Smooth muscle cell (in vitro differentiated cells): ENCODE data around the gene RRP12. TPM values are rescaled to one million over a fixed set of nuclear protein-coding genes. Genes with fewer than 3 reads are reported as not detected.

Experiments
- DNase-seq: peaks from one replicate; lab custom pipeline; 2025; ENCODE audit not compliant: unreplicated experiment; lab: John Stamatoyannopoulos, UW
- H2AFZ ChIP-seq: fragments of 200-600 bp; sonication (generic); 2 replicates; pipeline ENCODE4 v1.6.0; 2016; ENCODE audit warnings: antibody characterized with exemption, low read depth, mild to moderate bottlenecking
- H3F3A ChIP-seq: fragments of 200-600 bp; sonication (generic); 2 replicates; pipeline ENCODE4 v1.6.0; 2017; ENCODE audit warnings: antibody characterized with exemption, low read depth
- H3K27ac ChIP-seq: fragments of 200-600 bp; sonication (generic); 2 replicates; pipeline ENCODE4 v1.5.1; 2016; ENCODE audit warnings: low read depth, mild to moderate bottlenecking
- H3K27me3 ChIP-seq: fragments of 200-600 bp; sonication (generic); 2 replicates; pipeline ENCODE4 v1.6.1; 2016; ENCODE audit warnings: low read depth, mild to moderate bottlenecking
- H3K36me3 ChIP-seq: fragments of 200-600 bp; sonication (generic); 2 replicates; pipeline ENCODE4 v1.5.1; 2016; ENCODE audit warnings: low read depth
- H3K4me1 ChIP-seq: fragments of 200-600 bp; sonication (generic); 2 replicates; pipeline ENCODE4 v1.5.1; 2016; ENCODE audit warnings: low read depth
- H3K4me2 ChIP-seq: fragments of 200-600 bp; sonication (generic); 2 replicates; pipeline ENCODE4 v1.6.0; 2016; ENCODE audit warnings: mild to moderate bottlenecking
- H3K4me3 ChIP-seq: fragments of 200-600 bp; sonication (generic); 2 replicates; pipeline ENCODE4 v1.5.1; 2016; ENCODE audit warnings: mild to moderate bottlenecking
- H3K79me2 ChIP-seq: fragments of 200-600 bp; sonication (generic); 2 replicates; pipeline ENCODE4 v1.6.0; 2016; ENCODE audit warnings: low read depth, mild to moderate bottlenecking
- H3K9ac ChIP-seq: fragments of 200-600 bp; sonication (generic); 2 replicates; pipeline ENCODE4 v1.6.0; 2016; ENCODE audit warnings: low read depth
- H3K9me3 ChIP-seq: fragments of 200-600 bp; sonication (generic); replicated peaks from 2 replicates; pipeline ENCODE4 v1.5.1; 2016; ENCODE audit warnings: low read depth
- H4K20me1 ChIP-seq: fragments of 200-600 bp; sonication (generic); 2 replicates; pipeline ENCODE4 v1.6.0; 2016; ENCODE audit warnings: low read depth
- CTCF ChIP-seq: fragments of 200-600 bp; sonication (generic); IDR thresholded peaks from 2 replicates; pipeline ENCODE4 v1.5.1; 2017; ENCODE audit warnings: borderline replicate concordance, mild to moderate bottlenecking, antibody characterized with exemption; ENCODE audit not compliant: insufficient read depth, poor library complexity, severe bottlenecking
- WGBS: methylation state at CpG from one replicate; pipeline ENCODE4 v1.1.7; 2016; ENCODE audit warnings: low lambda C conversion rate; 5-methylcytosine and 5-hydroxymethylcytosine counted together
- polyA plus RNA-seq: library from polyadenylated mRNA; unstranded; fragments of >200 nt; fragmentation: Nextera tagmentation; extraction: Ambion mirVana; gene quantifications from 2 replicates; pipeline ENCODE4 v1.2.1, GENCODE V29; 2016
- total RNA-seq: library from RNA; depleted of rRNA; stranded (reverse); fragments of >200 nt; gene quantifications from 2 replicates; pipeline ENCODE4 v1.2.3, GENCODE V29; 2014

RRP12 gene
- total and polyA plus RNA-seq, 2 experiments from 2014 or later, result 14.1 to 18.8 TPM

- no peak overlapping the region for H3K9ac ChIP-seq
- no peak for DNase-seq
- H3K36me3 ChIP-seq, result no peaks in the 10 kb centered on the region
- 97% methylated on average over 6 of the region's 7 CpGs for WGBS
- no peaks in the 10 kb centered on the region for H3F3A ChIP-seq
- H3K9me3 ChIP-seq, result no peaks in the 10 kb centered on the region
- H3K4me2 ChIP-seq, result no peak overlapping the region
- no peak overlapping the region for H2AFZ ChIP-seq
- no peak overlapping the region for H3K4me3 ChIP-seq
- no peak overlapping the region for H3K27ac ChIP-seq
- H3K4me1 ChIP-seq, result no peaks in the 10 kb centered on the region
- H4K20me1 ChIP-seq, result no peaks in the 10 kb centered on the region
- no peaks in the 10 kb centered on the region for H3K27me3 ChIP-seq
- no peaks in the 10 kb centered on the region for H3K79me2 ChIP-seq
- no peak for TF ChIP-seq CTCF
Measured at GRCh38 chr10:97372233-97372875, 28.8 kb downstream of the RRP12 start.

- H3K4me1 ChIP-seq, result no peaks in the 10 kb centered on the region
- 94% methylated on average over 7 of the region's 7 CpGs for whole genome bisulfite sequencing
- no peak for DNase-seq
- H3K4me2 ChIP-seq, result no peak overlapping the region
- no peak overlapping the region for H3K27ac ChIP-seq
- H4K20me1 ChIP-seq, result no peaks in the 10 kb centered on the region
- no peaks in the 10 kb centered on the region for H3K9me3 ChIP-seq
- H3K79me2 ChIP-seq, result no peaks in the 10 kb centered on the region
- H3K36me3 ChIP-seq, result no peaks in the 10 kb centered on the region
- no peaks in the 10 kb centered on the region for H3F3A ChIP-seq
- H3K9ac ChIP-seq, result no peak overlapping the region
- no peaks in the 10 kb centered on the region for H3K27me3 ChIP-seq
- no peak for TF ChIP-seq CTCF
- no peak overlapping the region for H2AFZ ChIP-seq
- H3K4me3 ChIP-seq, result no peak overlapping the region
Measured at GRCh38 chr10:97371696-97372095, 29.4 kb downstream of the RRP12 start.

GRCh38 chr10:97367126-97367649, 34.0 kb downstream of the RRP12 start:
- Histone ChIP-seq H2AFZ (no peak overlapping the region), H4K20me1 (no peaks in the 10 kb centered on the region), H3K9ac (no peak overlapping the region), H3K4me3 (no peak overlapping the region), H3K27me3 (no peaks in the 10 kb centered on the region), H3F3A (no peaks in the 10 kb centered on the region), H3K27ac (no peak overlapping the region), H3K4me2 (no peak overlapping the region), H3K9me3 (no peaks in the 10 kb centered on the region), H3K79me2 (no peaks in the 10 kb centered on the region), H3K36me3 (no peaks in the 10 kb centered on the region), H3K4me1 (no peaks in the 10 kb centered on the region)
- WGBS, result 96% methylated on average over 12 of the region's 12 CpGs
- DNase-seq, result no peak
- TF ChIP-seq CTCF, result no peak

DNA sequence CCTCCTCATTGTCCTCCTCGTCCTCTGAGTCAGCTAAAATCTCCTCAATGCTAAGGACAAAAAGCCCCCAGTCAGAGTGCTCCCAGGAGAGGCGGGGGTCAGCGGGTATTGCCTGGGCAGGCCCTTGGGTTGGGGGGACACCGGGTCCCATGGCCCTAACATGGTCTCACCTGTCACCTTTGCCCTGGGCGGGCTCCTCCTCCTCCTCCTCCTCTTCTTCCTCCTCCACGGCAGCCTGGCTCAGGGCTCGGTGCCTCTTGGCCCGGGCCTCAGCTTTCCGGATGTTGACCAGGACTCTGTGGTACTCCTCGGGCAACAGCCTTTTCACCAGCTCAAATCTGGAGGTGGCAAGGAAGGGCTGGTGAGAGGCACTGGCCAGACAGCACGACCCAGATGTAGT, 34.6 kb downstream of the RRP12 start:
- Histone ChIP-seq H3K4me3 (no peak overlapping the region), H3K27me3 (no peaks in the 10 kb centered on the region), H3K9me3 (no peaks in the 10 kb centered on the region), H3K4me2 (no peak overlapping the region), H3K4me1 (no peaks in the 10 kb centered on the region), H3K9ac (no peak overlapping the region), H3K27ac (no peak overlapping the region), H3K36me3 (no peaks in the 10 kb centered on the region), H4K20me1 (no peaks in the 10 kb centered on the region), H3F3A (no peaks in the 10 kb centered on the region), H3K79me2 (no peaks in the 10 kb centered on the region), H2AFZ (no peak overlapping the region)
- DNase-seq, result no peak
- no peak for TF ChIP-seq CTCF
- WGBS, result 98% methylated on average over 11 of the region's 11 CpGs
